Trophoblast cell (in vitro differentiated cells and primary cell): Measurements from ENCODE around the gene TWIST2.

ENCODE experiments used
- DNase-seq, 2 donors: peaks; one replicate each; pipeline ENCODE4 v3.0.0-alpha.2; 2016
- H2AFZ ChIP-seq: 2 replicates; pipeline ENCODE4 v1.6.1; 2013; ENCODE audit warnings: low read length, moderate library complexity, mild to moderate bottlenecking; ENCODE audit not compliant: insufficient read depth, poor library complexity
- H2AK5ac ChIP-seq: 2 replicates; pipeline ENCODE4 v1.6.1; 2013; ENCODE audit warnings: mild to moderate bottlenecking, low read length
- H2BK120ac ChIP-seq: 2 replicates; pipeline ENCODE4 v1.6.1; 2013; ENCODE audit warnings: low read length, mild to moderate bottlenecking, moderate library complexity; ENCODE audit not compliant: insufficient read depth, poor library complexity
- H2BK12ac ChIP-seq: 2 replicates; pipeline ENCODE4 v1.6.1; 2013; ENCODE audit warnings: mild to moderate bottlenecking, low read length, moderate library complexity
- H2BK5ac ChIP-seq: 2 replicates; pipeline ENCODE4 v1.6.1; 2013; ENCODE audit warnings: low read length, low read depth, moderate library complexity, mild to moderate bottlenecking; ENCODE audit not compliant: poor library complexity
- H3K14ac ChIP-seq: 2 replicates; pipeline ENCODE4 v1.6.1; 2013; ENCODE audit warnings: mild to moderate bottlenecking, low read length
- H3K18ac ChIP-seq: 2 replicates; pipeline ENCODE4 v1.6.1; 2013; ENCODE audit warnings: mild to moderate bottlenecking, low read length
- H3K23ac ChIP-seq: 2 replicates; pipeline ENCODE4 v1.6.1; 2013; ENCODE audit warnings: low read length
- H3K27ac ChIP-seq: 2 replicates; pipeline ENCODE4 v1.5.1; 2013; ENCODE audit warnings: low read depth, mild to moderate bottlenecking, inconsistent platforms, low read length, moderate library complexity
- H3K27me3 ChIP-seq: 2 replicates; pipeline ENCODE4 v1.6.1; 2013; ENCODE audit warnings: inconsistent platforms, mild to moderate bottlenecking, low read length, moderate library complexity; ENCODE audit not compliant: insufficient read depth
- H3K36me3 ChIP-seq, 2 experiments: 1 replicate in 1 of 2; 2 replicates in 1 of 2; pipeline ENCODE4 v1.6.1; 2013; ENCODE audit warnings: low read length in 2 of 2, mild to moderate bottlenecking in 2 of 2, moderate library complexity in 1 of 2; ENCODE audit not compliant: insufficient read depth in 2 of 2, control insufficient read depth in 1 of 2
- H3K4ac ChIP-seq: 2 replicates; pipeline ENCODE4 v1.6.1; 2013; ENCODE audit warnings: low read depth, mild to moderate bottlenecking, low read length, moderate library complexity
- H3K4me1 ChIP-seq, 2 experiments: 1 replicate in 1 of 2; 2 replicates in 1 of 2; pipeline ENCODE4 v1.6.1; 2013; ENCODE audit warnings: low read length in 2 of 2, mild to moderate bottlenecking in 2 of 2, moderate library complexity in 1 of 2; ENCODE audit not compliant: insufficient read depth in 2 of 2, control insufficient read depth in 1 of 2
- H3K4me2 ChIP-seq: 2 replicates; pipeline ENCODE4 v1.6.1; 2013; ENCODE audit warnings: inconsistent platforms, mild to moderate bottlenecking, low read length, moderate library complexity
- H3K4me3 ChIP-seq: 2 replicates; pipeline ENCODE4 v1.5.1; 2013; ENCODE audit warnings: mild to moderate bottlenecking, low read depth, low read length, inconsistent platforms
- H3K79me1 ChIP-seq: one replicate; pipeline ENCODE4 v1.6.1; 2013; ENCODE audit warnings: low read length
- H3K79me2 ChIP-seq: 2 replicates; pipeline ENCODE4 v1.6.1; 2013; ENCODE audit warnings: low read length, mild to moderate bottlenecking; ENCODE audit not compliant: control insufficient read depth, insufficient read depth, poor library complexity
- H3K9ac ChIP-seq: 2 replicates; pipeline ENCODE4 v1.6.1; 2013; ENCODE audit warnings: mild to moderate bottlenecking, low read length
- H3K9me3 ChIP-seq: 2 replicates; pipeline ENCODE4 v1.6.1; 2013; ENCODE audit warnings: low read depth, mild to moderate bottlenecking, control low read depth, inconsistent platforms, low read length; ENCODE audit not compliant: insufficient read depth
- H4K12ac ChIP-seq: 2 replicates; pipeline ENCODE4 v1.6.1; 2013; ENCODE audit warnings: low read depth, mild to moderate bottlenecking, low read length, moderate library complexity
- H4K8ac ChIP-seq: 2 replicates; pipeline ENCODE4 v1.6.1; 2013; ENCODE audit warnings: low read depth, mild to moderate bottlenecking, low read length, moderate library complexity
- H4K91ac ChIP-seq: one replicate; pipeline ENCODE4 v1.6.1; 2013; ENCODE audit warnings: low read depth, mild to moderate bottlenecking, low read length, moderate library complexity
- WGBS: extraction: QIAGEN DNeasy Blood & Tissue Kit; methylation state at CpG from one replicate; pipeline ENCODE4 v1.1.7; 2013; ENCODE audit warnings: missing lambda C conversion rate; ENCODE audit not compliant: insufficient read length, insufficient coverage; ENCODE audit errors: extremely low coverage; 5-methylcytosine and 5-hydroxymethylcytosine counted together

TWIST2 gene

DNA sequence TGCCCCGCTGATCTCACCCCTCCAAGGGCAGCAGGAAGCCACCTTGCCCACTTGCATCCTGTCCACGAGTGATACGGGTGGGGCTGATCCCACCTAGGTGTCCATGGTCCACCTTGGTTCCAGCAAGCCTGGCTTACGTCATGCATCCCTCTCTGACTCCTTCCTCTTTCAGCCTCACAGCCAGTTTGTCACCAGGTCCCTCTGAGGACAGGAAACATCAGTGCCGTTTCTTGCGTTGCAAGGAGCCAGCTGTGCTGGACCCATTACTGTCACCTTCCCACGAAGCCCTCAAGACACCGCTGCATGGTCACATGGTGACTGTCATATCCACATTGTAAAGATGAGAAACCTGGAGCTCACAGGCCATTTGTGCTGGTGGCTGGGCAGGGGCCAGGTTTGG, 34.8 kb upstream of the TWIST2 start:
- no peak overlapping the region for H4K91ac ChIP-seq
- no peak overlapping the region for H2BK5ac ChIP-seq
- no peak overlapping the region for H2BK120ac ChIP-seq
- H3K79me2 ChIP-seq = no peaks in the 10 kb centered on the region
- H3K9ac ChIP-seq = no peak overlapping the region
- no peak overlapping the region for H4K8ac ChIP-seq
- no CpG with 5 or more reads among the region's 8 CpGs for WGBS
- no peak overlapping the region for H3K4ac ChIP-seq
- H3K27me3 ChIP-seq = no peaks in the 10 kb centered on the region
- H3K79me1 ChIP-seq = no peaks in the 10 kb centered on the region
- peaks cover 22% of the 10 kb centered on the region for H3K9me3 ChIP-seq
- no peak for DNase-seq
- no peak overlapping the region for H3K27ac ChIP-seq
- no peaks in the 10 kb centered on the region for H3K36me3 ChIP-seq
- H2AK5ac ChIP-seq = no peak overlapping the region
- no peak overlapping the region for H3K4me3 ChIP-seq
- no peak overlapping the region for H3K23ac ChIP-seq
- no peak overlapping the region for H2AFZ ChIP-seq
- H2BK12ac ChIP-seq = no peak overlapping the region
- no peaks in the 10 kb centered on the region for H3K4me1 ChIP-seq
- H4K12ac ChIP-seq = no peak overlapping the region
- H3K14ac ChIP-seq = no peak overlapping the region
- no peak overlapping the region for H3K4me2 ChIP-seq
- H3K18ac ChIP-seq = no peak overlapping the region

DNA sequence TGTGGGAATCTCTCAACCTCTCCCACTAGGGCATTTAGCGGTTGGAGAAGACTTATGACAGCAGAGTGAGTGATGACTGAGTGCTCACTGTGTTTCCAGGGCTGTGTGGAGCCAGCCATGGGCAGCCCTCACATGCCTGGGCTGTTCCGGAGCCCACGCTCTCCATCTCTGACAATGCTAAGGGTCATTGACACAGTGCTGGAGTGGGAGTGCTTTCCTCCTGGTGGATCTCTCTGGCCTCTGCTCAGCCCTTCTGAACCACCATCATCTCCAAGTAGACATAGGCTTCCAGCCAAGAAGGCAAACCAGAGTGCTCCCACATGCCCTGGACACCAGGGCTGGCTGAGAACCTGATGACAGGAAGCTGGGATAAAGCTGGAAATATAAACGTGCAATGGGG, 33.1 kb upstream of the TWIST2 start:
- Histone ChIP-seq H2AFZ (no peak overlapping the region), H3K23ac (no peak overlapping the region), H3K9me3 (peaks cover 19% of the 10 kb centered on the region), H3K4me1 (no peaks in the 10 kb centered on the region), H3K27ac (no peak overlapping the region), H3K18ac (no peak overlapping the region), H2BK120ac (no peak overlapping the region), H3K27me3 (no peaks in the 10 kb centered on the region), H4K12ac (no peak overlapping the region), H4K91ac (no peak overlapping the region), H2BK5ac (no peak overlapping the region), H3K14ac (no peak overlapping the region), H3K36me3 (no peaks in the 10 kb centered on the region), H3K4me3 (no peak overlapping the region), H2BK12ac (no peak overlapping the region), H2AK5ac (no peak overlapping the region), H4K8ac (no peak overlapping the region), H3K79me2 (no peaks in the 10 kb centered on the region), H3K9ac (no peak overlapping the region), H3K4me2 (no peak overlapping the region), H3K79me1 (no peaks in the 10 kb centered on the region), H3K4ac (no peak overlapping the region)
- no CpG with 5 or more reads among the region's 4 CpGs for WGBS
- no peak for DNase-seq

- Histone ChIP-seq H3K4ac (no peak overlapping the region), H3K4me2 (no peak overlapping the region), H2AFZ (no peak overlapping the region), H4K12ac (no peak overlapping the region), H2AK5ac (no peak overlapping the region), H3K14ac (no peak overlapping the region), H2BK120ac (no peak overlapping the region), H3K36me3 (no peaks in the 10 kb centered on the region), H3K9me3 (peaks cover 16% of the 10 kb centered on the region), H3K4me3 (no peak overlapping the region), H3K27me3 (no peaks in the 10 kb centered on the region), H3K79me2 (no peaks in the 10 kb centered on the region), H3K23ac (no peak overlapping the region), H2BK12ac (no peak overlapping the region), H4K8ac (no peak overlapping the region), H3K27ac (no peak overlapping the region), H2BK5ac (no peak overlapping the region), H3K18ac (no peak overlapping the region), H3K4me1 (no peaks in the 10 kb centered on the region), H4K91ac (no peak overlapping the region), H3K9ac (no peak overlapping the region), H3K79me1 (no peaks in the 10 kb centered on the region)
- no peak for DNase-seq
- WGBS = no CpG with 5 or more reads among the region's 2 CpGs
Measured at GRCh38 chr2:238816291-238816690, 31.6 kb upstream of the TWIST2 start.

DNA sequence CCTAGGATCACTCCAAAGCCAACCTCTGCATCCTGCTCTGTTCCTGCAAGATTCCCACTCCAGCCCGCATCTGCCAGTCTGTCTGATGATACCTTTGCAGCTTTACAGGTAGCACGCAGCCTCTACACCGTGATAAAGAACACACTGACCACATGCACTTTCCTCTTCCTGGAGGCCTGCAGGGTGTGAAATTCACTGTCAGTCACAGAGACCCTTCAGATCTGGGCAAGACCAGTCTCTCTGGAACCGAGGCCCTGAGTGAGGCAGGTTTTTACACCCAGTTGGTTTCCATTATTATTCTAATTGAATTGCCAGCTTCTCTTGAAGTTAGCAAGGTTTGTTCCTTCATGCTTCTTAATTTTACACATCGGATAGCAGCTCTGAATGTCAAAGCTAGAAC, 30.5 kb upstream of the TWIST2 start:
- Histone ChIP-seq H3K27me3 (no peaks in the 10 kb centered on the region), H3K14ac (no peak overlapping the region), H4K91ac (no peak overlapping the region), H2BK120ac (no peak overlapping the region), H2AFZ (no peak overlapping the region), H3K79me1 (no peaks in the 10 kb centered on the region), H3K36me3 (no peaks in the 10 kb centered on the region), H3K23ac (no peak overlapping the region), H3K4me3 (no peak overlapping the region), H4K12ac (no peak overlapping the region), H3K4ac (no peak overlapping the region), H2BK5ac (no peak overlapping the region), H4K8ac (no peak overlapping the region), H2AK5ac (no peak overlapping the region), H3K4me2 (no peak overlapping the region), H2BK12ac (no peak overlapping the region), H3K18ac (no peak overlapping the region), H3K9me3 (peaks cover 19% of the 10 kb centered on the region), H3K9ac (no peak overlapping the region), H3K4me1 (no peaks in the 10 kb centered on the region), H3K27ac (no peak overlapping the region), H3K79me2 (no peaks in the 10 kb centered on the region)
- DNase-seq = no peak
- WGBS = no CpG with 5 or more reads among the region's 5 CpGs
